GM13977 (cell line): Measurements from ENCODE around the gene BBC3.
A peak's percentile ranks its signal among the peaks of the same experiment; 100 is the strongest.

Experiments
- DNase-seq: peaks from one replicate; pipeline ENCODE4 v3.0.0; 2012; ENCODE audit warnings: low spot score
- in situ Hi-C: fragments of 300-500 bp; cut with MboI; formaldehyde crosslinking; loops from one replicate; pipeline ENCODE4 v1.12.0; 2022; ENCODE audit warnings: low sequenced_read_pairs, low pct_unique_long_range_greater_than_20kb, mixed read lengths, inconsistent platforms; ENCODE audit not compliant: unreplicated experiment
- TF ChIP-seq, protein P1 (sequence below): IDR thresholded peaks from 2 replicates; pipeline ENCODE4 v1.5.1; 2012; ENCODE audit warnings: mild to moderate bottlenecking, control low read depth; ENCODE audit not compliant: insufficient read depth; ENCODE audit errors: extremely low read depth, missing control alignments

Gene BBC3

DNA sequence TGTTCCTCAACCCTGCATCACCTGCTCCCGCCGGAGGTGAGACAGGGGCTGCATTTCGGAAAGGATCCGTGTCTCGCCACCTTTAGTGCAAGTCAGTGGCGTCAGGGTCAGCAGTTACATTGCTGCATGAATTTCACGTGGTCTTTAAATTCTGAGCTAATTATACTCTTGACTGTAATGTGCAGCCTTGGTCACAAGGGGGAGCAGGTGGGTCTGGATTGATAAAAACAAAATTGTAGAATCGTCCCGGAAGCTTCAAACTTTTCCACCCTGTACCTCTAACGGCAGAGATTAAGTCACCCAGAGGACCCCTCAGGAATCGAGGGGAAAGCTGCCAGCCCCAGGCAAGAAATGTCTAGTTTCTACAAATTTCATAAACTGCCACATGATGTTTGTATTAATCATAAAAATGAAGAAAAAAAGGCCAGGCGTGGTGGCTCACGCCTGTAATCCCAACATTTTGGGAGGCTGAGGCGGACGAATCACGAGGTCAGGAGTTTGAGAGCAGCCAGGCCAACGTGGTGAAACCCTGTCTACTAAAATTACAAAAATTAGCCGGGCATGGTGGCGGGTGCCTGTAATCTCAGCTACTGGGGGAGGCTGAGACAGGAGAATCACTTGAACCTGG, 20.2 kb downstream of the BBC3 start:
- in situ Hi-C loops = no loop called here
- TF ChIP-seq, protein P1, sequence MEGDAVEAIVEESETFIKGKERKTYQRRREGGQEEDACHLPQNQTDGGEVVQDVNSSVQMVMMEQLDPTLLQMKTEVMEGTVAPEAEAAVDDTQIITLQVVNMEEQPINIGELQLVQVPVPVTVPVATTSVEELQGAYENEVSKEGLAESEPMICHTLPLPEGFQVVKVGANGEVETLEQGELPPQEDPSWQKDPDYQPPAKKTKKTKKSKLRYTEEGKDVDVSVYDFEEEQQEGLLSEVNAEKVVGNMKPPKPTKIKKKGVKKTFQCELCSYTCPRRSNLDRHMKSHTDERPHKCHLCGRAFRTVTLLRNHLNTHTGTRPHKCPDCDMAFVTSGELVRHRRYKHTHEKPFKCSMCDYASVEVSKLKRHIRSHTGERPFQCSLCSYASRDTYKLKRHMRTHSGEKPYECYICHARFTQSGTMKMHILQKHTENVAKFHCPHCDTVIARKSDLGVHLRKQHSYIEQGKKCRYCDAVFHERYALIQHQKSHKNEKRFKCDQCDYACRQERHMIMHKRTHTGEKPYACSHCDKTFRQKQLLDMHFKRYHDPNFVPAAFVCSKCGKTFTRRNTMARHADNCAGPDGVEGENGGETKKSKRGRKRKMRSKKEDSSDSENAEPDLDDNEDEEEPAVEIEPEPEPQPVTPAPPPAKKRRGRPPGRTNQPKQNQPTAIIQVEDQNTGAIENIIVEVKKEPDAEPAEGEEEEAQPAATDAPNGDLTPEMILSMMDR = peak; percentile 78
- DNase-seq = peak; percentile 79

DNA sequence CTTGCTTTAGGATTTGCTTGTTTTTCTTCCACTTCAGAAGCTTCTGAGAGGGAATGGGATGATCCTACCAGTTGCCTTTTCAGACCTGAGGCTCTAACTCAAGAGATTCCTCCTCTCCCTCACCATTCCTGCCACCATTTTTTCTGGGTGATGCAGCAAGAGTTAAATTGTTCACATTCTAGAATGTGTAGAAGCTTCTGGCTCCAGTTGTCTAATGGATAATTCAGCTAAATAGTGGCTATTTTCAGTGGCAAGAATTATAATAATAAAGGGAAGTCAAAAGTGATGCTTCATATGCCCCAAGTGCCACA, 20.9 kb downstream of the BBC3 start:
- TF ChIP-seq, protein P1 = no peak
- in situ Hi-C loops = no loop called here
- DNase-seq = no peak

DNA sequence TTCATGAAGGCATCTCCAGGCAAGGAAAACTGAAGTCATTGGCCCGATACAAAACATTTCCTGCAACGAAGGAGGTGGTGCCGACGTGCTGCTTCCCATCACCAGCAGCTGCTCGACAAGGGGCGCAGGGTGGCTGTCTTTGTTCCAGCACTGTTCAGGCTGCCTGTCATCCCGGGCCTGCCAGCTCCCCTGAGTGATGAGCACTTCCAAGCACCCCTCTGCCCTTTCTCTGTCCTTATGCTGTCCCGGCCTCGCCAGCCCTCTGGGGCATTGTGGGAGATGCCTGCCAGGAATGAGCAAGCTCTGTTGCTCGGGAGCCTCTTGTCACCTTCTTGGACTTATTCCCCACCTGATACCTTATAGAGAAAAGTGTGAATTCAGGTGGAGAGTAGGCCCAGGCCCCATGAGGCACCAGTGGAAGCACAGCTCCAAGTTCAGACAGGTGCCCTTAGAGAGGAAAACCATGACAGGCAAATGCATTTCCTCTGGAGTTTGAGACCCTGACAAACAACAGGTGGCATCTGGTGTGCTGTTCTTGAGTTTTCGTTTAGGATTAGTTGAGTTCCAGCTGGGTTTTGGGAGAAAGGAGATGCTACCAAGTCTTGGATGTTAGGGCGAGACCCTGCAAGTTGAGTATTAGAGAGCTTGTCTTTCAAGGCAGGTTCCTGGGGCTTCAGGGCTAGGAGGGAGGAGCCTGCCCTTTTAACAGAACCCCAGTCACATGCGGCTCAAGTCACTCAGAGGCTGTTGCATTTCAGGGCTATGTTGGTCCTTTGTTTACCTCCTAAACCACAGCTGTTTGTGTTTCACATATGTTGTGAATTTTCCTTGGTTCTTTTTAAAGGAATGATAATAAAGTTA, 21.4 kb downstream of the BBC3 start:
- TF ChIP-seq, protein P1 = no peak
- DNase-seq = no peak
- in situ Hi-C loops = no loop called here

DNA sequence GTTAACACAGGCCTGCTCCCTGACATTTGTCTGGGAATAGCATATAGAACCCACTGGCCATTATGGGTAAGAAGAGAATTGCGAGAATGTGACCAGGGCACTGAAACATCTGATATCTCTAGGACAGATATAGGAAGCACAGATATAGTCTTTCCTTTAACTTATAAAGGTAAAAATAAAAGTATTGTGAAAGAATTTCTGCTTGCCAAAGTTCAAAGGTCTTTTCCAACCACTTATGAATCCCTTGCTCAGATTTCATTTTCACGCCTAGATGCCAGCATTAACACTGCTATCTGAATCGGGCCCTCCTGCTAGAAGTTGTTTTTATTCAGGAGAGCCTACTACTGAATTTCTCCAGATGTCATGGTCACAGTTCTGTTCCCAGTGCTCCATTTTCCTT, 27.7 kb downstream of the BBC3 start:
- no peak for DNase-seq
- in situ Hi-C loops = no loop called here
- TF ChIP-seq, protein P1 = no peak

DNA sequence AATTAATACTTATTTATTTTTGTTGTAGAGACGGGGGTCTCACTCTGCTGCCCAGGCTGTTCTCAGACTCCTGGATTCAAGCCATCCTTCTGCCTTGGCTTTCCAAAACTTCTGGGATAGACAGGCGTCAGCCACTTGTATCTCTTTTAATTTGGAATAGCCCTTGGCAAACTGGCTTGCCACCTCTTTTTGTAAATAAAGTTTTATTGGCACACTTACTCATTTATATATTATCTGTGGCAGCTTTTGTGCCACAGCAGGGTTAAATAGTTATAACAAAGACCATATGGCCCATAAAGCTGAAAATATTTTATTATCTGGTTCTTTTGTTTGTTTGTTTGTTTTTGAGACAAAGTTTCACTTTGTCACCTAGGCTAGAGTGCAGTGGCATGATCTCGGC, 30.5 kb downstream of the BBC3 start:
- in situ Hi-C loops = no loop called here
- TF ChIP-seq, protein P1 = no peak
- DNase-seq = no peak

DNA sequence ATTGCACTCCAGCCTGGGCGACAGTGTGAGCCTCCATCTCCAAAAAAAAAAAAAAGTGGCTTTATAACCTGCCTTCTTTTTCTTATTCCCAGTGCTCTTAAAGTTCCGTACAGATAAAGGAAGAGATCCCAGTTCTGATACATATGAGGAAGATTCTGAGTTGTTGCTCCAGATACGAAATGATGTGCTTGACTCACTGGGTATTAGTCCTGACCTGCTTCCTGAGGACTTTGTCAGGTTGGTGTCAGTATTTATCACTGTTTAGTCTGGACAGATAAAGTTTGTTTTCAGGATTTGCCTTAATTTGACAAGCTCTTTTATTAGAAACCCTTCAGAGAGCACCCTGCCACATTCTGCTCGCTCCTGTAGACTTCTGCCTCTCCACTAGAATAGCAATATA, 33.9 kb downstream of the BBC3 start:
- TF ChIP-seq, protein P1 = no peak
- DNase-seq = no peak
- in situ Hi-C loops = no loop called here
